Vagina (tissue), 2 donors: Measurements from ENCODE around the gene KBTBD12.

ENCODE experiments used
- CTCF ChIP-seq, 3 experiments: fragments of 450-650 bp in 2 of 3; fragments of 200-600 bp in 1 of 3; sonication (generic) in 1 of 3; IDR thresholded peaks; one replicate each; pipeline ENCODE4 v1.5.1; 2017 to 2019; ENCODE audit warnings: antibody characterized with exemption in 3 of 3, mild to moderate bottlenecking in 2 of 3, moderate library complexity in 2 of 3
- POLR2AphosphoS5 ChIP-seq, 2 donors: sonication (generic); formaldehyde crosslinking; IDR thresholded peaks; one replicate each; pipeline ENCODE4 v1.9.0; 2017; ENCODE audit warnings: antibody characterized with exemption in 2 of 2, mild to moderate bottlenecking in 2 of 2, low read depth in 1 of 2; ENCODE audit not compliant: insufficient read depth in 1 of 2

GRCh38 chr3:127985655-127986225 is 70.7 kb downstream of the KBTBD12 start:
- TF ChIP-seq CTCF (IDR thresholded peaks at IDR 0.05) (no peak), POLR2AphosphoS5 (IDR thresholded peaks at IDR 0.05; ENCODE audit: insufficient read depth in 1 of 2, low read depth in 1 of 2) (no peak)
